ENCODE data around the gene THBS3. TPM values are rescaled to one million over a fixed set of nuclear protein-coding genes. Genes with fewer than 3 reads are reported as not detected.

Gene THBS3
- total and polyA plus RNA-seq, 9 of the 15 experiments (the other 6 are each of a cell fraction or from before 2014, with no cell fraction given) = 0.59 to 8.3 (median 3.2) TPM

GRCh38 chr1:155228096-155228427, 20.4 kb upstream of the THBS3 start:
- in situ Hi-C loops (cut with MboI) (no loop called here), intact Hi-C loops (cut with micrococcal nuclease) (no loop called here)
- H2AFZ ChIP-seq (ENCODE audit: low read depth, low read length) = peak overlapping the region; percentile 81
- peaks cover 30 to 46% of the 10 kb centered on the region in 2 experiments for H3K4me1 ChIP-seq (replicated peaks in 1 of 2; ENCODE audit: control insufficient read depth in 2 of 2, insufficient read depth in 2 of 2, low read length in 2 of 2)
- peak overlapping the region; percentile 51 for H3K4me3 ChIP-seq
- DNase-seq (ENCODE audit: extremely low read depth in 1 of 4, low spot score in 3 of 4) (no peak), FAIRE-seq (no peak), ATAC-seq (no peak)
- H4K20me1 ChIP-seq (replicated peaks; ENCODE audit: control insufficient read depth, insufficient read depth, low read length) = no peaks in the 10 kb centered on the region
- H3K27me3 ChIP-seq (ENCODE audit: control insufficient read depth in 2 of 2, insufficient read depth in 2 of 2, low read length in 2 of 2) = no peaks in the 10 kb centered on the region
- peaks cover 27% of the 10 kb centered on the region for H3K79me2 ChIP-seq (ENCODE audit: control insufficient read depth, insufficient read depth, low read length)
- H3K27ac ChIP-seq (ENCODE audit: extremely low read depth, low read depth, low read length) = peak overlapping the region; percentile 78
- ChIA-PET POLR2A (interaction anchor here (0.6 to 0.7 kb wide), 2 partner anchors 16 to 112 kb away, joined by 3 read pairs; no protein-coding TSS in a partner anchor), CTCF (ENCODE audit: low intra/inter-chr PET ratio) (interaction anchor here (3.2 kb wide), 1 partner anchor 51 kb away, joined by 17 read pairs; no protein-coding TSS in a partner anchor)
- H3K9me3 ChIP-seq (replicated peaks; ENCODE audit: control insufficient read depth, insufficient read depth, low read depth, low read length) = no peaks in the 10 kb centered on the region
- H3K4me2 ChIP-seq (ENCODE audit: insufficient read depth, low read length) = peak overlapping the region; percentile 84
- peak overlapping the region; percentile 74 to 83; a peak in 3 of 4 replicates for H3K9ac ChIP-seq (ENCODE audit: insufficient read depth in 1 of 2, low read depth in 2 of 2, low read length in 2 of 2)
- 39% methylated on average over 9 of the region's 9 CpGs for WGBS (ENCODE audit: insufficient coverage, low coverage, missing lambda C conversion rate)
- no TSS peak for BruUV-seq (replicated peaks)
- no peaks in the 10 kb centered on the region; the same call in 2 of the 3 replicates for H3K36me3 ChIP-seq (ENCODE audit: control insufficient read depth, insufficient read depth, low read length)
- H3K9me1 ChIP-seq (ENCODE audit: control insufficient read depth, insufficient read depth, low read length) = no peaks in the 10 kb centered on the region
- no peak for TF ChIP-seq SRF (CRISPR knock-in tag; IDR thresholded peaks at IDR 0.05)
- TF ChIP-seq SNRNP70 (optimal IDR thresholded peaks at IDR 0.05; ENCODE audit: low read depth, low read length) = no peak
- no peak for TF ChIP-seq ZNF282 (CRISPR knock-in tag; IDR thresholded peaks at IDR 0.05)
- TF ChIP-seq ZNF589 (CRISPR knock-in tag; IDR thresholded peaks at IDR 0.05; ENCODE audit: low read depth) = no peak
- 0 out of 2 replicates have a peak, but pooled peaks have one; percentile 73 for TF ChIP-seq CREB3 (tag; conservative IDR thresholded peaks at IDR 0.05; ENCODE audit: low read depth)
- no peak for TF ChIP-seq ZBTB40 (IDR thresholded peaks at IDR 0.05)
- 0 out of 2 replicates have a peak, but pooled peaks have one; percentile 19 for TF ChIP-seq ZBTB40 (CRISPR knock-in tag; IDR thresholded peaks at IDR 0.05)
- TF ChIP-seq ZNF384 (IDR thresholded peaks at IDR 0.05; ENCODE audit: low read depth, low read length) = no peak
